Heart left ventricle (tissue), 13 donors: ENCODE measurements around the gene SLC5A2.

Experiments
- POLR2A ChIP-seq, 2 donors: fragments of 450-650 bp; IDR thresholded peaks; one replicate each; pipeline ENCODE4 v1.6.1; 2017; ENCODE audit warnings: antibody characterized with exemption in 2 of 2, mild to moderate bottlenecking in 2 of 2, moderate library complexity in 2 of 2
- TF ChIP-seq, protein P1 (sequence below), 12 donors: fragments of 200-600 bp; sonication (generic) in 4 of 12; IDR thresholded peaks; one replicate each; pipeline versions ENCODE4 v1.5.0 to v1.8.0; 2018 to 2022; ENCODE audit warnings: antibody characterized with exemption in 12 of 12, mild to moderate bottlenecking in 5 of 12
- donor health status: ischemic (EF 13 %, LVEDD 7.1; RV severe dilation, severe dysfunction).
- donor health status: DM: no; HTN: yes; CAD: no.
- donor health status: DM: no; HTN: no; CAD: no.
- donor health status: ischemic (EF 25% LVEDD 6.9; RV normal size, moderate dysfunction).
- donor health status: ischemic (EF 25% LVEDD 5.7; RV mildly dilated, moderate dysfunction).
- donor health status: ischemic (EF 35%, LVEDD 5.7; RV mildly dilated, moderate dysfunction).
- donor health status: nonischemic (EF 11% LVEDD 7.7; RV severe dilation, severe dysfunction).
- donor health status: DM: yes; HTN: yes; CAD: no.
- donor health status: PGD.
- donor health status: ischemic (EF 29% LVEDD 5.4; RV normal size, mild dysfunction).
- donor health status: nonischemic (EF 23%, LVEDD 6.1; RV moderate dilation, normal function).

DNA sequence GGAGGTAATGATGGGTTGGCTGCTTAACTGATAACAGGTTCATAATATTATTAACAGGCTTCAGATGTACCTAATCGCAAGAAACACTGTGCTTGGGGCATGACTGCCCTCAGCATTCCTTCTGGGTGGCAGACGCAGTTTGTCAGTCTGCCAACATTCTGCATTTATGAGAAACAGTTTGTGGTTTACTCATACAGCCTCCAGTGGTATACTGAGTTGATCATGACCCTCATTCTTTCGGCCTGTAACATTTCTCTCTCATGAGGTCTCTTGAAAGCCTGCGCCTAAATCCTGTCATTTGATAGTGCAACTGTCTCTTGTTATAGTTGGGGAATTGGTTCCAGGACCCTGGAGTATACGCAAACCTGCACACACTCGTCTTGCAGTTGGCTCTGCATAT lies 30.2 kb downstream of the SLC5A2 start:
- TF ChIP-seq, protein P1, sequence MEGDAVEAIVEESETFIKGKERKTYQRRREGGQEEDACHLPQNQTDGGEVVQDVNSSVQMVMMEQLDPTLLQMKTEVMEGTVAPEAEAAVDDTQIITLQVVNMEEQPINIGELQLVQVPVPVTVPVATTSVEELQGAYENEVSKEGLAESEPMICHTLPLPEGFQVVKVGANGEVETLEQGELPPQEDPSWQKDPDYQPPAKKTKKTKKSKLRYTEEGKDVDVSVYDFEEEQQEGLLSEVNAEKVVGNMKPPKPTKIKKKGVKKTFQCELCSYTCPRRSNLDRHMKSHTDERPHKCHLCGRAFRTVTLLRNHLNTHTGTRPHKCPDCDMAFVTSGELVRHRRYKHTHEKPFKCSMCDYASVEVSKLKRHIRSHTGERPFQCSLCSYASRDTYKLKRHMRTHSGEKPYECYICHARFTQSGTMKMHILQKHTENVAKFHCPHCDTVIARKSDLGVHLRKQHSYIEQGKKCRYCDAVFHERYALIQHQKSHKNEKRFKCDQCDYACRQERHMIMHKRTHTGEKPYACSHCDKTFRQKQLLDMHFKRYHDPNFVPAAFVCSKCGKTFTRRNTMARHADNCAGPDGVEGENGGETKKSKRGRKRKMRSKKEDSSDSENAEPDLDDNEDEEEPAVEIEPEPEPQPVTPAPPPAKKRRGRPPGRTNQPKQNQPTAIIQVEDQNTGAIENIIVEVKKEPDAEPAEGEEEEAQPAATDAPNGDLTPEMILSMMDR (IDR thresholded peaks at IDR 0.05), result no peak
- TF ChIP-seq POLR2A (IDR thresholded peaks at IDR 0.05), result no peak
